Stimulated activated CD8-positive, alpha-beta memory T cell treated with anti-CD3 and anti-CD28 coated beads, Interleukin-7, amount 100 ng/mL, for 48 hours (primary cell): Measurements from ENCODE around the gene LYZL6.

Experiments
- DNase-seq, 2 donors: peaks; one replicate each; pipeline ENCODE4 v3.0.0-alpha.2; 2020; ENCODE audit warnings: low read depth in 1 of 2; ENCODE audit errors: extremely low read depth in 1 of 2

The LYZL6 gene

GRCh38 chr17:35889241-35889640 lies 54.3 kb downstream of the LYZL6 start:
- no peak for DNase-seq
